Memory B cell (primary cell): ENCODE measurements around the gene EFS.

Source experiments
- ATAC-seq: fragments of 150-1000 bp; cut with Tn5 transposase; 2 replicates; pipeline ENCODE4 v1.10.0; 2021; ENCODE audit warnings: low read depth, mild to moderate bottlenecking, moderate library complexity
- DNase-seq, 2 donors: peaks; one replicate each; pipeline ENCODE4 v3.0.0; 2022; ENCODE audit warnings: low spot score in 2 of 2
- H3K27ac Mint-ChIP-seq: one replicate; pipeline ENCODE4 v1.8.0; 2022; ENCODE audit warnings: mild to moderate bottlenecking, moderate library complexity, mixed read lengths
- H3K27me3 Mint-ChIP-seq: one replicate; pipeline ENCODE4 v1.8.0; 2022; ENCODE audit warnings: mixed read lengths
- H3K36me3 Mint-ChIP-seq: one replicate; pipeline ENCODE4 v1.8.0; 2022; ENCODE audit warnings: mild to moderate bottlenecking, mixed read lengths
- H3K4me1 Mint-ChIP-seq: one replicate; pipeline ENCODE4 v1.8.0; 2022; ENCODE audit warnings: mixed read lengths
- H3K4me3 Mint-ChIP-seq: one replicate; pipeline ENCODE4 v1.8.0; 2022; ENCODE audit warnings: mild to moderate bottlenecking, moderate library complexity, mixed read lengths
- H3K9me3 Mint-ChIP-seq: one replicate; pipeline ENCODE4 v1.8.0; 2022; ENCODE audit warnings: mixed read lengths

Gene EFS

GRCh38 chr14:23307687-23308644 is 57.0 kb downstream of the EFS start:
- ATAC-seq = no peak
- DNase-seq = no peak
- Mint-ChIP-seq H3K4me3 (peak overlapping the region; percentile 83), H3K36me3 (peaks cover 1% of the 10 kb centered on the region), H3K4me1 (peaks cover 25% of the 10 kb centered on the region), H3K27ac (peak overlapping the region; percentile 87), H3K9me3 (no peaks in the 10 kb centered on the region), H3K27me3 (no peaks in the 10 kb centered on the region)

GRCh38 chr14:23307146-23307530 is 57.8 kb downstream of the EFS start:
- Mint-ChIP-seq H3K36me3 (no peaks in the 10 kb centered on the region), H3K27ac (peak overlapping the region; percentile 87), H3K9me3 (no peaks in the 10 kb centered on the region), H3K4me3 (peak overlapping the region; percentile 83), H3K27me3 (no peaks in the 10 kb centered on the region), H3K4me1 (peaks cover 28% of the 10 kb centered on the region)
- DNase-seq = no peak
- ATAC-seq = no peak

- H3K4me3 Mint-ChIP-seq = peak within 1 kb of the TSS; percentile 83
- no peaks in the 10 kb centered on the region for H3K36me3 Mint-ChIP-seq
- peak within 1 kb of the TSS; percentile 87 for H3K27ac Mint-ChIP-seq
- ATAC-seq (no peak), DNase-seq (peak in 1 of 2 donors; percentile 28)
- no peaks in the 10 kb centered on the region for H3K9me3 Mint-ChIP-seq
- H3K4me1 Mint-ChIP-seq = peaks cover 28% of the 10 kb centered on the region
- no peaks in the 10 kb centered on the region for H3K27me3 Mint-ChIP-seq
These were observed 58.4 kb downstream of the EFS start, which contains the start of gene BCL2L2 for GRCh38 chr14:23306412-23307145. Gene BCL2L2, plus strand, starts transcription at chr14:23306833. Its CDS starts 935 bp downstream, at chr14:23307768.
